Measurements from ENCODE around the gene RAB11A. TPM values are rescaled to one million over a fixed set of nuclear protein-coding genes. Genes with fewer than 3 reads are reported as not detected.

RAB11A gene
- total RNA-seq: 197 to 213 TPM (median 204 TPM) in 3 replicates

GRCh38 chr15:65869126-65869953, at the start of gene RAB11A:
Gene RAB11A, plus strand, starts transcription at chr15:65869491. Its CDS starts 95 bp downstream, at chr15:65869586.
- peak; percentile 93 to 96 for DNase-seq (ENCODE audit: low spot score in 2 of 2, unreplicated experiment in 2 of 2)
- peaks cover under 1% of the 10 kb centered on the region for H3K36me3 Mint-ChIP-seq
- H3K4me1 Mint-ChIP-seq: peaks cover 14% of the 10 kb centered on the region
- no peaks in the 10 kb centered on the region for H3K27me3 Mint-ChIP-seq (ENCODE audit: low read depth)
- H3K4me3 Mint-ChIP-seq: peak within 1 kb of the TSS; percentile 98
- TF ChIP-seq, protein P1, sequence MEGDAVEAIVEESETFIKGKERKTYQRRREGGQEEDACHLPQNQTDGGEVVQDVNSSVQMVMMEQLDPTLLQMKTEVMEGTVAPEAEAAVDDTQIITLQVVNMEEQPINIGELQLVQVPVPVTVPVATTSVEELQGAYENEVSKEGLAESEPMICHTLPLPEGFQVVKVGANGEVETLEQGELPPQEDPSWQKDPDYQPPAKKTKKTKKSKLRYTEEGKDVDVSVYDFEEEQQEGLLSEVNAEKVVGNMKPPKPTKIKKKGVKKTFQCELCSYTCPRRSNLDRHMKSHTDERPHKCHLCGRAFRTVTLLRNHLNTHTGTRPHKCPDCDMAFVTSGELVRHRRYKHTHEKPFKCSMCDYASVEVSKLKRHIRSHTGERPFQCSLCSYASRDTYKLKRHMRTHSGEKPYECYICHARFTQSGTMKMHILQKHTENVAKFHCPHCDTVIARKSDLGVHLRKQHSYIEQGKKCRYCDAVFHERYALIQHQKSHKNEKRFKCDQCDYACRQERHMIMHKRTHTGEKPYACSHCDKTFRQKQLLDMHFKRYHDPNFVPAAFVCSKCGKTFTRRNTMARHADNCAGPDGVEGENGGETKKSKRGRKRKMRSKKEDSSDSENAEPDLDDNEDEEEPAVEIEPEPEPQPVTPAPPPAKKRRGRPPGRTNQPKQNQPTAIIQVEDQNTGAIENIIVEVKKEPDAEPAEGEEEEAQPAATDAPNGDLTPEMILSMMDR (IDR thresholded peaks at IDR 0.05; ENCODE audit: unreplicated experiment): no peak
- no peaks in the 10 kb centered on the region for H3K9me3 Mint-ChIP-seq
- peak within 1 kb of the TSS; percentile 99 for H3K27ac Mint-ChIP-seq

DNA sequence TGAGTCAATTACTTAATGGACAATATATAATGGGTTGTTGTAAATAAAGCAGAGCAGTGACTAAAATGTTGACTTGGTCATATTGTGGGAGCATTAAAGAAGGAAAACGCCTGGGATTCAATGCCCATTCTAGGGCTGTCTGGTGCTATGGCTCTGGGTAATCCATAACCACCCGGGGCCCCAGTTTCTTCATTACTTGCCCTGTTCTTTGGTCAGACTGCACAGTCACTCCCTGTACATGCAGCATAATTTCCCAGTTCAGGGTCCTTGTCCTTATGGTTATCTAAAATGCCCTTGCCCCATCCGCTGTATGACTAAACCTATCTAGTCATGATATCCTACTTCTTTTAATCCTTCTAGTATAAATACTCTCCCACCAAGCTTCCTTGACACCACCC, 49.7 kb upstream of the RAB11A start:
- H3K4me3 Mint-ChIP-seq: no peak overlapping the region
- no peak overlapping the region for H3K27ac Mint-ChIP-seq
- no peak for DNase-seq (ENCODE audit: low spot score in 2 of 2, unreplicated experiment in 2 of 2)
- H3K27me3 Mint-ChIP-seq (ENCODE audit: low read depth): no peaks in the 10 kb centered on the region
- no peaks in the 10 kb centered on the region for H3K9me3 Mint-ChIP-seq
- no peaks in the 10 kb centered on the region for H3K36me3 Mint-ChIP-seq
- TF ChIP-seq, protein P1 (IDR thresholded peaks at IDR 0.05; ENCODE audit: unreplicated experiment): no peak
- H3K4me1 Mint-ChIP-seq: peaks cover 3% of the 10 kb centered on the region

DNA sequence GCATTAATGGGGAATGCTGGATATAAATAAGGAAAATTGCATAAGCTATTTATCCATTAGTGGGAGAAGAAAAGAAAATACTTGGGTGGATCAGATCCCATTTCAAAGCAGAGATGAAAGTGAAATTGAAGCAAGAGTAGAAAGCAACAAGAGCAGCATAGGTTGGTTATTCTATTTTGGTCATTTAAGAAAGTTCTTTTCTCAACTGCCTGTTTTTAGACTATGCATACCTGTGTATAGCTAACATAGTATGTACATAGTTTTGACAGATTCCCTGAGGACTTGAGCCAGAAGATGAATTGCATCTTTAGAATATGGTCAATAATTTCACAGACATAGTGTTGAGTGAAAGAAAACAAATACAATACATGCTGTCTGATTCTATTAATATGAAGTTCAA, 48.2 kb upstream of the RAB11A start:
- no peaks in the 10 kb centered on the region for H3K36me3 Mint-ChIP-seq
- no peak for DNase-seq (ENCODE audit: low spot score in 2 of 2, unreplicated experiment in 2 of 2)

GRCh38 chr15:65822316-65822715, 47.0 kb upstream of the RAB11A start:
- peaks cover 12% of the 10 kb centered on the region for H3K4me1 Mint-ChIP-seq
- no peaks in the 10 kb centered on the region for H3K36me3 Mint-ChIP-seq
- H3K9me3 Mint-ChIP-seq: no peaks in the 10 kb centered on the region
- TF ChIP-seq, protein P1 (IDR thresholded peaks at IDR 0.05; ENCODE audit: unreplicated experiment): no peak
- H3K4me3 Mint-ChIP-seq: no peak overlapping the region
- no peak overlapping the region for H3K27ac Mint-ChIP-seq
- H3K27me3 Mint-ChIP-seq (ENCODE audit: low read depth): no peaks in the 10 kb centered on the region
- no peak for DNase-seq (ENCODE audit: low spot score in 2 of 2, unreplicated experiment in 2 of 2)

More for the DNA sequence above, 48.2 kb upstream of the RAB11A start:
- H3K9me3 Mint-ChIP-seq: no peaks in the 10 kb centered on the region
- no peaks in the 10 kb centered on the region for H3K27me3 Mint-ChIP-seq (ENCODE audit: low read depth)
- H3K4me1 Mint-ChIP-seq: peaks cover 7% of the 10 kb centered on the region
- H3K27ac Mint-ChIP-seq: no peak overlapping the region
- H3K4me3 Mint-ChIP-seq: no peak overlapping the region
- TF ChIP-seq, protein P1 (IDR thresholded peaks at IDR 0.05; ENCODE audit: unreplicated experiment): no peak

DNA sequence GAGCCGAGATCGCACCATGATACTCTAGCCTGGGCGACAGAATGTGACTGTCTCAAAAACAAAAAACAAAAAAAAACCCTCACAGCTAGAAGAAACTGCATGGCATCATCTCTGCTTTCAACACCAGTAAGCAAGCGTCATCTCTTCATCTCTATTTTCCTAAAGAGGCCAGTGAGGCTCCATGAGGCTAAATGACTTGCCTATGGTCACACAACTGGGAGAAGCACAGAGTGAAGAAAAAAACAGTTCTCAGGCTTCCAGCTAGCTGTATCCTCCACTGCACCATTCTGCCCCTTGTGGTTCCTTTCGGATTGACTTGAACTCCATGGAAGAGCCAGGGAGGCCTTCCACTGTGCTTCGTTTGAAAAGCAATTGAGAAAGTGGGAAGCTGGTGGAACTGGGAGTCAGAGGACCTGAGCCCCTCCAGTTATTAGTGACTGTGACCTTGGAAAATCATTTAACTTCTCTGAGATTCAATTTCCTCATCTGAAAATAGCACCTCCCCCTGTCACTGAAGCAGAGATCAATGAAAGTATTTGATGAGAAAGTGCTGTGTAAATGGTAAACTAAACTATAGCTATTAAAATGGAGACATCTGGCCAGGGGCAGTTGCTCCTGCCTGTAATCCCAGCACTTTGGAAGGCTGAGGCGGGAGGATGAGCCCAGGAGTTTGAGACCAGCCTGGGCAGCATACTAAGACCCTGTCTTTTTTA, 45.1 kb upstream of the RAB11A start:
- H3K4me1 Mint-ChIP-seq: peaks cover 17% of the 10 kb centered on the region
- H3K36me3 Mint-ChIP-seq: no peaks in the 10 kb centered on the region
- no peak for DNase-seq (ENCODE audit: low spot score in 2 of 2, unreplicated experiment in 2 of 2)
- TF ChIP-seq, protein P1 (IDR thresholded peaks at IDR 0.05; ENCODE audit: unreplicated experiment): no peak
- no peaks in the 10 kb centered on the region for H3K9me3 Mint-ChIP-seq
- H3K27me3 Mint-ChIP-seq (ENCODE audit: low read depth): no peaks in the 10 kb centered on the region
- H3K4me3 Mint-ChIP-seq: no peak overlapping the region
- H3K27ac Mint-ChIP-seq: no peak overlapping the region
